Activated CD4-positive, alpha-beta T cell treated with anti-CD3 and anti-CD28 coated beads, Interleukin-2, amount 10 ng/mL, durations not matched to agents 24 days and 14 days (primary cell): Measurements from ENCODE around the gene LRP3. TPM values are rescaled to one million over a fixed set of nuclear protein-coding genes. Genes with fewer than 3 reads are reported as not detected.

Experiments used
- DNase-seq: peaks from one replicate; pipeline ENCODE4 v3.0.0; 2022
- H3K27ac Mint-ChIP-seq: one replicate; pipeline ENCODE4 v1.8.0; 2022; ENCODE audit warnings: mild to moderate bottlenecking, mixed read lengths
- H3K27me3 Mint-ChIP-seq: one replicate; pipeline ENCODE4 v1.8.0; 2022; ENCODE audit warnings: mixed read lengths
- H3K36me3 Mint-ChIP-seq: one replicate; pipeline ENCODE4 v1.8.0; 2022; ENCODE audit warnings: low read depth, mild to moderate bottlenecking, mixed read lengths
- H3K4me1 Mint-ChIP-seq: one replicate; pipeline ENCODE4 v1.8.0; 2021; ENCODE audit warnings: mixed read lengths
- H3K4me3 Mint-ChIP-seq: one replicate; pipeline ENCODE4 v1.8.0; 2022; ENCODE audit warnings: mild to moderate bottlenecking, moderate library complexity, mixed read lengths
- H3K9me3 Mint-ChIP-seq: one replicate; pipeline ENCODE4 v1.8.0; 2021; ENCODE audit warnings: mixed read lengths
- intact Hi-C: fragments of 100-400 bp; cut with micrococcal nuclease; formaldehyde crosslinking; loops from one replicate; pipeline ENCODE4 v1.15.1; 2023
- total RNA-seq: library from RNA; stranded (reverse); gene quantifications from 2 replicates; pipeline ENCODE4 v1.2.3, GENCODE V29; 2022

The LRP3 gene
- total RNA-seq, 1 donor from 2014 or later: 0.23 TPM

GRCh38 chr19:33248104-33248503 lies 54.0 kb downstream of the LRP3 start:
- Mint-ChIP-seq H3K4me3 (no peak overlapping the region), H3K36me3 (no peaks in the 10 kb centered on the region), H3K4me1 (no peaks in the 10 kb centered on the region), H3K9me3 (peaks cover 4% of the 10 kb centered on the region), H3K27me3 (no peaks in the 10 kb centered on the region), H3K27ac (no peak overlapping the region)
- no peak for DNase-seq
- intact Hi-C loops: no loop called here

DNA sequence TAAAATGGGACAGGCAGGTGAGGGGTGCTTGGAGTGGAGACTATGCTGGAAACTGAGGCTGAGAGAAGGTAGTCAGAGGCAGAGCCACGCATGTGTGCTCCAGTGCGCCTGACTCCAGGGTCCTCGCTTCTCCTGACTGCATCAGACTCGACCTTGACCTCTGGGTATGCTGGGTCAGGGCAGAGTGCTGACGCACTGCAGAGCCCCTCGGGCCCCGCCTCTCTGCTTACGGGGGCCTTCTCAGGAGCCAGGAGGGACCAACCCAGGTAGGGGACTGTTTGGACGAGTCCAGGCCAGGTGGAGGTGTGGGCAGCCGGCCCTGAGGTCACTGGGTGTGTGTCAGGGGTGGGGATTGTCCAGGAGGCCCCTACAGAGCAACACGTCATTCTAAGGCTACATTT lies 54.4 kb downstream of the LRP3 start:
- intact Hi-C loops: no loop called here
- H3K4me1 Mint-ChIP-seq: no peaks in the 10 kb centered on the region

GRCh38 chr19:33248954-33249613 lies 55.0 kb downstream of the LRP3 start:
- Mint-ChIP-seq H3K4me3 (no peak overlapping the region), H3K36me3 (no peaks in the 10 kb centered on the region), H3K27ac (no peak overlapping the region), H3K9me3 (peaks cover 4% of the 10 kb centered on the region), H3K4me1 (no peaks in the 10 kb centered on the region), H3K27me3 (no peaks in the 10 kb centered on the region)
- intact Hi-C loops: no loop called here
- DNase-seq: no peak

More for the DNA sequence above, 54.4 kb downstream of the LRP3 start:
- no peak for DNase-seq
- Mint-ChIP-seq H3K36me3 (no peaks in the 10 kb centered on the region), H3K9me3 (peaks cover 4% of the 10 kb centered on the region), H3K27ac (no peak overlapping the region), H3K27me3 (no peaks in the 10 kb centered on the region), H3K4me3 (no peak overlapping the region)

- Mint-ChIP-seq H3K27ac (no peak overlapping the region), H3K9me3 (peaks cover 2% of the 10 kb centered on the region), H3K4me3 (no peak overlapping the region), H3K4me1 (no peaks in the 10 kb centered on the region), H3K27me3 (no peaks in the 10 kb centered on the region), H3K36me3 (no peaks in the 10 kb centered on the region)
- no peak for DNase-seq
- intact Hi-C loops: no loop called here
Measured at GRCh38 chr19:33249740-33250366, 55.7 kb downstream of the LRP3 start.

GRCh38 chr19:33250500-33250899 lies 56.4 kb downstream of the LRP3 start:
- intact Hi-C loops: no loop called here
- no peaks in the 10 kb centered on the region for H3K27me3 Mint-ChIP-seq
- no peak overlapping the region for H3K27ac Mint-ChIP-seq
- H3K36me3 Mint-ChIP-seq: no peaks in the 10 kb centered on the region
- no peak overlapping the region for H3K4me3 Mint-ChIP-seq
- H3K9me3 Mint-ChIP-seq: no peaks in the 10 kb centered on the region
- no peak for DNase-seq
- no peaks in the 10 kb centered on the region for H3K4me1 Mint-ChIP-seq

GRCh38 chr19:33251076-33251475 lies 56.9 kb downstream of the LRP3 start:
- Mint-ChIP-seq H3K9me3 (no peaks in the 10 kb centered on the region), H3K4me3 (no peak overlapping the region), H3K4me1 (no peaks in the 10 kb centered on the region), H3K27ac (no peak overlapping the region), H3K27me3 (no peaks in the 10 kb centered on the region), H3K36me3 (no peaks in the 10 kb centered on the region)
- intact Hi-C loops: no loop called here
- DNase-seq: no peak

- H3K4me1 Mint-ChIP-seq: no peaks in the 10 kb centered on the region
- no peaks in the 10 kb centered on the region for H3K9me3 Mint-ChIP-seq
- H3K27ac Mint-ChIP-seq: no peak overlapping the region
- no peak for DNase-seq
- H3K27me3 Mint-ChIP-seq: no peaks in the 10 kb centered on the region
- no peaks in the 10 kb centered on the region for H3K36me3 Mint-ChIP-seq
- H3K4me3 Mint-ChIP-seq: no peak overlapping the region
- intact Hi-C loops: no loop called here
Measured at GRCh38 chr19:33251526-33252090, 57.5 kb downstream of the LRP3 start.

DNA sequence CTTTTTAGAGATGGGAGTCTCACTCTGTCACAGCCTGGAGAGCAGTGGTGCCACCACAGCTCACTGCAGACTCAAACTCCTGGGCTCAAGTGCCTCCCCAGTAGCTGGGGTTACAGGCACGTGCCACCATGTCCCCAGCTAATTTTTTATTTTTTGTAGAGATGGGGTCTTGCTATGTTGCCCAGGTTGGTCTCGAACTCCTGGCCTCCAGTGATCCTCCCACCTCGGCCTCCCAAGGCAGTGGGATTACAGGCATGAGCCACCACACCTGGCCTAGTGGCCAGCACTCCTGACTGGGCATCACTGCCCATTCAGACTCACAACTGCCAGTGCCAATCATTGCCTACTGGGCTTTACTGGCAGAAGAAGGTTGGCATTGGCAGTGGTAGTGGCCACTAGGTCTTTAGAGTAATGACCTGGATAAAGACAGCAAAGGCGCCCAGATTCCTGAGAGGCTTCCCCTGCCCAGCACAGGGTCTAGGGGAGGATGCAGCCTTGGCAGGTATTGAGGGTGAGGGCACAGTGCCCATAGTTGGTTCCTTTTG lies 58.4 kb downstream of the LRP3 start:
- intact Hi-C loops: no loop called here
- Mint-ChIP-seq H3K4me3 (no peak overlapping the region), H3K27me3 (no peaks in the 10 kb centered on the region)

DNA sequence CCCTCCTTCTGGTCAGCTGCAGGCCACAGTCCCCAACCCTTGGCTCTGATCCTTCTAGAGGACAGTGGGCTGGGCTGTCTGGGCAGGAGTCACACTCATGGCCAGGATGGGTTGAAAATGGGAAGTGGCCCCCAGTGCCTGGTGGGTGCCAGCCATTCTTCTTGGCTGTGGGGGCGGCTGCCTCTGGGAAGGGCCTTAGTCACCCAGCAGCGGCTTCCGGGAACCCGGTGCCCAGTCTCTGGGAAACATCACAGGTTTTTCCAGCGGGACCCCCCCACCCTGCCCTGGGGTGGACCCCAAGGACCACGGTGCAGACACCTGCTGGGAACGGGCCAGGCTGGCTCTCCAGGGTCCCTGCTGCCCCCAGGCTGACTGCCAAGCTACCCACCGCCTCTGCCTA lies 58.8 kb downstream of the LRP3 start:
- Mint-ChIP-seq H3K9me3 (peaks cover 2% of the 10 kb centered on the region), H3K4me3 (no peak overlapping the region), H3K36me3 (no peaks in the 10 kb centered on the region), H3K27ac (no peak overlapping the region), H3K4me1 (no peaks in the 10 kb centered on the region), H3K27me3 (no peaks in the 10 kb centered on the region)
- no peak for DNase-seq
- intact Hi-C loops: no loop called here

More for the DNA sequence above, 58.4 kb downstream of the LRP3 start:
- no peak for DNase-seq
- Mint-ChIP-seq H3K27ac (no peak overlapping the region), H3K9me3 (no peaks in the 10 kb centered on the region), H3K36me3 (no peaks in the 10 kb centered on the region), H3K4me1 (no peaks in the 10 kb centered on the region)

DNA sequence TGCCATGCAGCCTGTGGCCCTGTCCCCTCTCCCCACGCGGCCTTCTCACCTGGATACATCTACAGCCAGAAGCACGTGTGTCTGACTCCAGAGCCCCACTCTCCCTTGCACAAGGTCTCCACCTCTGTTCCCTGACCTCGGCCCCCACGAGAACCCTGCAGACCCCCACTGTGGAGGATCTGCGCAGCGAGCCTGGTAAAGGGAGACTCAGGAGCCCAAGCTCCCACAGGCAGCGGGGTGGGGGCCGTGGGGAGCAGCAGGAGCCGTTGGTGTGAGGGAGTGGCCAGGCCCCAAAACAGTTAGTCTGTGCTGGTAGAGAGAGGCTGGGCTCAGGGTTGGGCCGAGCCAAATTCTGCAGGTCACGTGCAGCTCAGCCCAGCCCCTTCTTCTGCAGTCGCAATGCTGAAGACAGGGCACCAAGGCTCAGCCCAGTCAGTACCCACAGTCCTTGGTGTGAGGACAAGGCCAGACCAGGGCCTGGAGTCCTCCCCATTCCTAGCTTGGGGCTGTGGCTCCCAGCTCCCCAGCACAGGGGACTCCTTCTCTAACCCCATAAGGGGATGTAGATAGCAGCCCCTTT lies 60.2 kb downstream of the LRP3 start:
- Mint-ChIP-seq H3K27ac (no peak overlapping the region), H3K27me3 (peaks cover 2% of the 10 kb centered on the region), H3K4me3 (no peak overlapping the region), H3K9me3 (peaks cover 3% of the 10 kb centered on the region), H3K4me1 (no peaks in the 10 kb centered on the region), H3K36me3 (no peaks in the 10 kb centered on the region)
- intact Hi-C loops: no loop called here
- no peak for DNase-seq

DNA sequence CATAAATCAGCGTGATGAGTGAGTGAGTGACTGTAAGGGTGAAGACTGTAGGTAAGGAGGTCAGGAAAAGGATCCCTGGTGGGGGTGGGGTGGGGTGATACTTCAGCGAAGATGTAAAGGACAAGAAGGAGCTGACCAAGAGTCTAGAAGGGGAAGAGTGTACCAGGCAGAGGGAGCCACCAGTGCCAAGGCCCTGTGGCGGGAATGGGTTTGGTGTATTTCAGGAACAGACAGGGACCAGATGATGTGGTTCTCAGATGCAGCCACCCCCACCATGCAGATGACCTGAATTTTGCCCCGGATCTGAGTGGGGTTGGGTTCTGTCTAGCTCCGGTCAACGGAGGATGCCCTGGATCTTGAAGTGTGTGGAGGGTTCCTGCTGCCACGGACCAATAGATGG lies 61.7 kb downstream of the LRP3 start:
- Mint-ChIP-seq H3K9me3 (peaks cover 3% of the 10 kb centered on the region), H3K4me1 (peaks cover 2% of the 10 kb centered on the region), H3K27ac (no peak overlapping the region), H3K27me3 (peaks cover 7% of the 10 kb centered on the region), H3K4me3 (no peak overlapping the region), H3K36me3 (no peaks in the 10 kb centered on the region)
- intact Hi-C loops: no loop called here
- no peak for DNase-seq

GRCh38 chr19:33256261-33256660 lies 62.1 kb downstream of the LRP3 start:
- Mint-ChIP-seq H3K36me3 (no peaks in the 10 kb centered on the region), H3K27ac (no peak overlapping the region), H3K4me3 (no peak overlapping the region), H3K27me3 (peaks cover 8% of the 10 kb centered on the region), H3K4me1 (peaks cover 3% of the 10 kb centered on the region), H3K9me3 (peaks cover 3% of the 10 kb centered on the region)
- DNase-seq: no peak
- intact Hi-C loops: no loop called here

GRCh38 chr19:33257828-33258227 lies 63.7 kb downstream of the LRP3 start:
- DNase-seq: no peak
- intact Hi-C loops: no loop called here
- Mint-ChIP-seq H3K4me3 (no peak overlapping the region), H3K36me3 (no peaks in the 10 kb centered on the region), H3K27ac (no peak overlapping the region), H3K4me1 (peaks cover 3% of the 10 kb centered on the region), H3K27me3 (peaks cover 9% of the 10 kb centered on the region), H3K9me3 (peaks cover 3% of the 10 kb centered on the region)
